ENCODE measurements around the gene VN1R5. TPM values are rescaled to one million over a fixed set of nuclear protein-coding genes. Genes with fewer than 3 reads are reported as not detected.
"Not testable (repeated sequence)": the region's sequence is repeated elsewhere in the genome, so short reads cannot be mapped to it uniquely, and the experiment has no call there.

The VN1R5 gene
- total RNA-seq (2016; rRNA removed; fragmentation: Illumina TruSeq; extraction: Trizol): not detected in 2 replicates
- not detected in 2 replicates for total RNA-seq (2016; cell fraction: cytosol; rRNA removed; fragmentation: Illumina TruSeq; extraction: Trizol; ENCODE audit: low read depth)
- total RNA-seq (2016; cell fraction: insoluble cytoplasmic fraction; rRNA removed; fragmentation: Illumina TruSeq; extraction: Trizol): not detected in 2 replicates
- total RNA-seq (2016; cell fraction: membrane; rRNA removed; fragmentation: Illumina TruSeq; extraction: Trizol): not detected in 2 replicates
- total RNA-seq (2016; cell fraction: nucleus; rRNA removed; fragmentation: Illumina TruSeq; extraction: Trizol): not detected in 2 replicates
- not detected in 2 replicates for polyA plus RNA-seq (2011; rRNA removed)
- not detected in 2 replicates for polyA plus RNA-seq (2011; cell fraction: cytosol; rRNA removed)
- not detected in 2 replicates for polyA plus RNA-seq (2011; cell fraction: nucleus; rRNA removed)
- polyA plus RNA-seq (2012): not detected in 2 replicates
- not detected in 2 replicates for polyA plus RNA-seq (2016; cell fraction: cytosol; fragmentation: Illumina TruSeq; extraction: Trizol; ENCODE audit: low read depth)
- polyA plus RNA-seq (2016; cell fraction: insoluble cytoplasmic fraction; fragmentation: Illumina TruSeq; extraction: Trizol; ENCODE audit: low read depth): not detected in 2 replicates
- not detected in 2 replicates for polyA plus RNA-seq (2016; cell fraction: membrane; fragmentation: Illumina TruSeq; extraction: Trizol; ENCODE audit: low read depth)
- not detected in 2 replicates for polyA plus RNA-seq (2016; cell fraction: nucleus; fragmentation: Illumina TruSeq; extraction: Trizol; ENCODE audit: insufficient read depth, low read depth)
- not detected in 2 replicates for polyA minus RNA-seq (2011; rRNA and poly(A)+ RNA removed; ENCODE audit: low replicate concordance)
- not detected in 2 replicates for polyA minus RNA-seq (2011; cell fraction: cytosol; rRNA and poly(A)+ RNA removed)
- not detected in 2 replicates for polyA minus RNA-seq (2011; cell fraction: nucleus; rRNA and poly(A)+ RNA removed)
- not detected for Bru-seq, nascent RNA
- BruChase-seq, experiment 1, labeled RNA remaining after a 6-hour chase: not detected
- BruChase-seq, experiment 2, labeled RNA remaining after a 2-hour chase: not detected
- long read RNA-seq, experiment 1: 0 reads
- long read RNA-seq, experiment 2: 0 reads

DNA sequence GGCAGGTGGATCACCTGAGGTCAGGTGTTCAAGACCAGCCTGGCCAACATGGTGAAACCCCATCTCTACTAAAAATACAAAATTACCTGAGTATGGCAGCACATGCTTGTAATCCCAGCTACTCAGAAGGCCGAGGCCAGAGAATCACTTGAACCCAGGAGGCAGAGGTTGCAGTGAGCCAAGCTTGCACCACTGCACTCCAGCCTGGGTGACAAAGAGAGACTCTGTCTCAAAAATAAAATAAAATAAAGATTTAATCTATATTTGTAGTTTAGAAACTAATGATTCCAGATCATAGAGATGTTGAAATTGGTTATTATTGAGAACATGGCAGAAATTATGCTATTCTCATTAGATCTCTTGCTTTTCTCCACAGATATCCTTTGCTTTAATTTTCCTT, at the start of gene VN1R5:
Gene VN1R5 (plus strand): TSS at position 301 of the 400 bp plus-strand sequence.
- H4K20me1 ChIP-seq (ENCODE audit: insufficient read depth, low read length); H2AFZ ChIP-seq (ENCODE audit: low read length); H3K27me3 ChIP-seq (ENCODE audit: control insufficient read depth in 1 of 2, insufficient read depth in 2 of 2, low read length in 2 of 2); H3K4me1 ChIP-seq (ENCODE audit: insufficient read depth, low read length); H3K4me2 ChIP-seq (ENCODE audit: low read depth, low read length); FAIRE-seq; ATAC-seq; H3K4me3 ChIP-seq (replicated peaks in 1 of 3; ENCODE audit: insufficient read depth in 1 of 3, low read depth in 2 of 3, low read length in 3 of 3); in situ Hi-C loops (cut with HindIII; ENCODE audit: extremely low pct_ligation_motif_present, low pct_unique_long_range_greater_than_20kb); H3K9ac ChIP-seq (ENCODE audit: insufficient read depth, low read depth, low read length); intact Hi-C loops (cut with micrococcal nuclease; ENCODE audit: unreplicated experiment); H3K27ac ChIP-seq (ENCODE audit: extremely low read length, insufficient read depth, low read length); DNase-seq (ENCODE audit: low spot score); POLR2A ChIA-PET; H3K36me3 ChIP-seq (replicated peaks in 1 of 2; ENCODE audit: control insufficient read depth in 1 of 2, insufficient read depth in 2 of 2, low read length in 2 of 2); BruUV-seq (replicated peaks); H3K9me3 ChIP-seq (ENCODE audit: low read length); CTCF ChIA-PET (ENCODE audit: low intra/inter-chr PET ratio, low total read pairs); H3K79me2 ChIP-seq (ENCODE audit: insufficient read depth, low read length): not testable (repeated sequence)
- WGBS (ENCODE audit: low lambda C conversion rate): 24% methylated on average over 1 of the region's 1 CpG

GRCh38 chr1:247209396-247209795, 46.5 kb upstream of the VN1R5 start:
- POLR2A ChIA-PET: interaction anchor here (1.9 kb wide), 1 partner anchor 122 kb away, joined by 4 read pairs; no protein-coding TSS in a partner anchor
- no peak for ATAC-seq
- Histone ChIP-seq H3K79me2 (ENCODE audit: insufficient read depth, low read length) (peaks cover 35% of the 10 kb centered on the region), H4K20me1 (ENCODE audit: insufficient read depth, low read length) (no peaks in the 10 kb centered on the region), H3K27me3 (ENCODE audit: control insufficient read depth in 1 of 2, insufficient read depth in 2 of 2, low read length in 2 of 2) (no peaks in the 10 kb centered on the region), H3K4me2 (ENCODE audit: low read depth, low read length) (peak overlapping the region; percentile 92), H3K4me1 (ENCODE audit: insufficient read depth, low read length) (peaks cover 35% of the 10 kb centered on the region), H3K9ac (ENCODE audit: insufficient read depth, low read depth, low read length) (peak overlapping the region; percentile 76; the same call in 1 of the 2 replicates), H3K4me3 (replicated peaks in 1 of 3; ENCODE audit: insufficient read depth in 1 of 3, low read depth in 2 of 3, low read length in 3 of 3) (peak overlapping the region; percentile 80 to 97 (median 93); a peak in 5 of 6 replicates), H2AFZ (ENCODE audit: low read length) (no peak overlapping the region), H3K36me3 (replicated peaks in 1 of 2; ENCODE audit: control insufficient read depth in 1 of 2, insufficient read depth in 2 of 2, low read length in 2 of 2) (no peaks in the 10 kb centered on the region), H3K9me3 (ENCODE audit: low read length) (no peaks in the 10 kb centered on the region), H3K27ac (ENCODE audit: extremely low read length, insufficient read depth, low read length) (no peak overlapping the region)
- no peak for DNase-seq (ENCODE audit: low spot score)
- TF ChIP-seq, protein P1, sequence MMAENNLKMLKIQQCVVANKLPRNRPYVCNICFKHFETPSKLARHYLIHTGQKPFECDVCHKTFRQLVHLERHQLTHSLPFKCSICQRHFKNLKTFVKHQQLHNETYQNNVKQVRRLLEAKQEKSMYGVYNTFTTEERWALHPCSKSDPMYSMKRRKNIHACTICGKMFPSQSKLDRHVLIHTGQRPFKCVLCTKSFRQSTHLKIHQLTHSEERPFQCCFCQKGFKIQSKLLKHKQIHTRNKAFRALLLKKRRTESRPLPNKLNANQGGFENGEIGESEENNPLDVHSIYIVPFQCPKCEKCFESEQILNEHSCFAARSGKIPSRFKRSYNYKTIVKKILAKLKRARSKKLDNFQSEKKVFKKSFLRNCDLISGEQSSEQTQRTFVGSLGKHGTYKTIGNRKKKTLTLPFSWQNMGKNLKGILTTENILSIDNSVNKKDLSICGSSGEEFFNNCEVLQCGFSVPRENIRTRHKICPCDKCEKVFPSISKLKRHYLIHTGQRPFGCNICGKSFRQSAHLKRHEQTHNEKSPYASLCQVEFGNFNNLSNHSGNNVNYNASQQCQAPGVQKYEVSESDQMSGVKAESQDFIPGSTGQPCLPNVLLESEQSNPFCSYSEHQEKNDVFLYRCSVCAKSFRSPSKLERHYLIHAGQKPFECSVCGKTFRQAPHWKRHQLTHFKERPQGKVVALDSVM (CRISPR knock-in tag; IDR thresholded peaks at IDR 0.05): no peak
- TF ChIP-seq SRF (IDR thresholded peaks at IDR 0.05; ENCODE audit: low read depth, low read length) (0 out of 2 replicates have a peak, but pooled peaks have one; percentile 7), ZNF383 (CRISPR knock-in tag; IDR thresholded peaks at IDR 0.05; ENCODE audit: borderline replicate concordance) (no peak), ZNF563 (CRISPR knock-in tag; IDR thresholded peaks at IDR 0.05) (no peak)
- intact Hi-C loops (cut with micrococcal nuclease; ENCODE audit: unreplicated experiment): no loop called here
- no TSS peak for BruUV-seq (replicated peaks)
- in situ Hi-C loops (cut with HindIII; ENCODE audit: extremely low pct_ligation_motif_present, low pct_unique_long_range_greater_than_20kb): no loop called here
- WGBS (ENCODE audit: low lambda C conversion rate): 25% methylated on average over 2 of the region's 2 CpGs
- no peak for FAIRE-seq
- CTCF ChIA-PET (ENCODE audit: low intra/inter-chr PET ratio, low total read pairs): no interaction called here
